GM19193 (cell line): ENCODE data around the gene TEDC1.

ENCODE experiments used
- POLR2A ChIP-seq: IDR thresholded peaks from 4 replicates; pipeline ENCODE4 v1.6.1; 2011; ENCODE audit not compliant: insufficient read depth, insufficient read length; ENCODE audit errors: extremely low read depth

The TEDC1 gene

DNA sequence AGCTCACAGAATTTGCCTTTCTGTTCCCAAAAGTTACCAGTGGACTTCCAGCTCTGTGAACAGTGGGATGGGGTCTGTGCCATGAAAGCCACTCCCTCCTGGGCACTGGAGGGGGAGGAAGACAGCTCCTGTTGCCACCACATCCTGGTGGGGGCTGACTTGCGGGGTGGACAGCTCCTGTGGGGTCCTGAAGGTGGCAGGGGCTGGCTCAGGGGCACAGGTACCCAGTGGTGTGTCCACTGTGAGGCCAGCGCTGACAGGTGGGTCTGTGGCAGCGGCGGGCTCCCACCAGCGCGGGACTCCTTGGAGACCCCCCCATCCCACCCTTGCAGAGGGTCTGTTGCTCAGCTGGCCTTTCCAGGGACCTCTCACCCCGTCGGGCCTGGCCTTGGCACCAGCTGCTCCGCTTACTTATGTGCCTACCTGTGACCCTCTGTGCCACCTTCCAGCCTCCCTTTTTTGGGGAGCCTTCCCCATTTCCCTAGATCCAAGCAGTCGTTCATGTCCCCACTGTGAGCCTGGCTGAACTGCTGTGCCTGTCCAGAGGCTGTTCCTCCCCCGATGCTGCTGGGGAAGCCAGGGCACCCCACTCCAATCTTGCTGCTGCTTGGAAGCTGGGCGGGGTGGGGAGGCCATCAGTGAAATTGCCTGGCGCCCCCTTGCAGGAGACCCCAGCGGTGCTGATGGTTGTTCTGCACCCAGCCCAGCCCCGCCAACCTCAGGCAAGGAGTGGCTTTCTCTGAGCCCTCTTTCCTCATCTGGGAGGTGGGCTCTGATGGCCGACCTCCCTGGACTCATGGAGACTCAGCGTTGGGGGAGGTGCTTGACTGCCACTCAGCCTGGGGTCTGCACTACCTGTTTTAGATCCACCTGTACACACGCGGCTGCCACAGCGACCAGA lies 2.2 kb downstream of the TEDC1 start:
- TF ChIP-seq POLR2A = no peak

DNA sequence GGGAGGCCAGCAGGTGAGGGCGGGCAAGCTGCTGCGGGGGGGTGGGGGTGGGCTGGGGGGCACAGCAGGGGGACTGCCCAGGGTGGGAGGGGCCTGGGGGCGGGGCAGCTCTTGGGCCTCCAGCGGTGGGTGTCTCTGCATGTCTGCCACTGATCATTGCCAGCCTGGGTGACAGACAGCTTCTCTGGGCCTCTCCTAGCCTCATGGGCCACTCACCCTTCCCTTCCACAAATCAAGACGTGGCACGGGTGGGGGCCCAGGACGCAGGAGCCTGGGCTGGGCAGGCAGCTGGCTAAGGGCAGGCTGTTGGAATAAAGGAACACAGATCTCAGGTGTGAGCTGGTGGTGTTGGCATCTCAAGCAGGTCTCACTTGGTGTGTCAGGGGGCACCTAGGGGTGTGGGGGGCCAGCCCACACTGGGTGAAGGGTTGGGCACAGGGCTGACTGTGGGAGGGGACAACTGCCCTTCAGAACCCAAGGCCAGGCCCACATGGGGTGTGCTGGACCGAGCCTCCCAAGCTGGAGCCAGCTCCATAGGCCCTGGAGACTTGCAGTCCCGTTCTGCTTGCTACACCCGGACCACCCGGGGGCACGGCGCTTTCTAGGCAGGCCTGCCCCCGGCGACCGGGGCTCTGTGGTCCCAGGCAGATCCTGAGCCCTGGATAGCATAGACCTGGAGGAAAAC lies 3.0 kb downstream of the TEDC1 start:
- TF ChIP-seq POLR2A = no peak

DNA sequence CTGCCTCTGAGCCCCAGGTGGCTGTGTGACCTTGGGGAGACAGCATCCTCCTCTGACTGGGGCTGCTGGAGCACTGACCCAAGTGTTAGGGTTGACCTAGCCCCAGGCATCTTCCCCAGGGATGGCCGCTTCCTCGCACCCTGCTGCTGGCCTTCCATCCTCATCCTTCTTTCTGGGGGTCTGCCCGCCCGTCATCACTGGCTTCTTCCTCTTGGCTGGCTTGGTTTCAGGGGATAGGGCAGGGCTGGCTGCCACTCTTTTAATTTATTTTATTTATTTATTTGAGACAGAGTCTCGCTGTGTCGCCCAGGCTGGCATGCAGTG lies 3.5 kb downstream of the TEDC1 start:
- TF ChIP-seq POLR2A = no peak

DNA sequence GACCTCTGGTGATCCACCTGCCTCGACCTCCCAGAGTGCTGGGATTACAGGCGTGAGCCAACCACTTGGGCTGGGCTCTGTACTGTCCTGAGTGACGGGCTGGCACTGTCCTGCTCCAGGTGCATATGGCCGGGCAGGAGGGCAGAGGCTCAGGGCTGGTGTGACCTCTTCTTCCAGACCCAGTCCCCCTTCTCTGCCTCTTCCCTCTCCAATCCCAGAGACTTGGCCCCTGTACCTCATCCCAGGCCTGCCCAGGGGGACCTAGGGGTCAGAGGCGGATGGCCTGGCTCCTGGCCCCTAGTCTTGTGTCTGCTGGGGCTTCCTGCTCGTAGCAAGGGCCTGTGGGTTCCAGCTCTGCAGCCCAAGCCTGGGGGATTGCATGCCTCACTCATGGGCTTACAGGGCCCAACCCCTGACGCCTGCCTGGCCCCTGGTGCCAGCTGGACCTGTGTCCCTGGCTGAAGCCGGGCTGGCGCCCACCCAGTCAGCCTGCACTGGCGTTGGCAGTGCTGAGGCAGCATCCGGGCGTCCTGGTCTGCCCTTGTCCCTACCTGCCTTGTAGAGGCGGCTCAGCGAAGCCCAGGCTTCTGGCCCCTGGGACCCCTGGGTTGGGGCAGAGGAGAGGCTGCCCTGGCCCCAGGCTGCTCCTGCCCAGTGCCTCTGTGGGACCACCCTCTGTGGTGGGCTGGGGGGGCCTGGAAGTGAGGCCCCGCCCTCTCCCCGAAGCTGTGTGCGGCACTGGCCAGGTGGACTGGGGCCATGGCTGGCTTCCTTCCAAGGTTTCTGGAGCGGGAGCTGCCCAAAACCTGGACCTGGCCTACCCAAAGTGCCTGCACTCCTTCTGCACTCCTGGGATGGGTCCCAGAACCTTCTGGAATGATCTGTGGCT lies 4.3 kb downstream of the TEDC1 start:
- no peak for TF ChIP-seq POLR2A

DNA sequence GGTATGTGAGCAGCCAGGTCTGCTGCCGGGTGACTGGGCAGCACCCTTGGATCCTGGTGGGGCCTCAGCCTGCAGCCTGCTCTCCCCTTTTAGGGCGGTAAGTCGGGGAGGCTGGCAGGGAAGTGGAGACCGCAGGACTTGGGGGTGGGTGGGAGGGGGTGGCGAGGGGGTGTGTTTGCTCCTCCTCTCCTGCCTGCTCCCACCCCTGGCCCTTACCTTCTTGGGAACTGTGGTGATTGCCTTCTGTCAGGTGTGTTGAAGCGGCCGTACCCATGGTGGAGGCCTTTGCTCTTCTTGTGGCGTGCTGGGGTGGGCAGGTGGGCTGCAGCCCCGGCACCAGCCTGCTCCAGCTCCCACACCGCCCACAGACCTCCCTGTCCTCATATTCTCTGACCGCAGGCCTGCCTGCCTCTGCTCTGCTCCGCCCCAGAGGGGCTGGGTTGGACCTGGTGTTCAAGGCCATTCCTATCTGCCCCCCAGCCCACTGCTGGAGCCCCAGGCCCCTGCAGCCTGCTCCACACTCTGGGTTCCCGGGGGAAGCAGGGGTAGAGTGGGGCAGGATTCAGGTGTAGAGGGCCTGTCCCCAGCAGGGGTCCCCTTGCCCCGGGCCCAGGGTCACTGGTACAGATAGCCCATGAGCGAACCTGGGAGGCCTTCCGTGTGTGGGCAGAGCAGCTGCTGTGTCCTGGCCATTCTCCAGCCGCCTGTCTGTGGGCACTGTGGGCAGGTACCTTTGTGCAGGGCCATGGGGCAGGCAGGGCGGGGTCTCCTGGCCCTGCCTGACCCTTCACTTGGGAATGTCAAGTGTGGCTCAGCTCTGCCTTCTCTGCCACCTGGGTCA lies 5.2 kb downstream of the TEDC1 start:
- TF ChIP-seq POLR2A = no peak

DNA sequence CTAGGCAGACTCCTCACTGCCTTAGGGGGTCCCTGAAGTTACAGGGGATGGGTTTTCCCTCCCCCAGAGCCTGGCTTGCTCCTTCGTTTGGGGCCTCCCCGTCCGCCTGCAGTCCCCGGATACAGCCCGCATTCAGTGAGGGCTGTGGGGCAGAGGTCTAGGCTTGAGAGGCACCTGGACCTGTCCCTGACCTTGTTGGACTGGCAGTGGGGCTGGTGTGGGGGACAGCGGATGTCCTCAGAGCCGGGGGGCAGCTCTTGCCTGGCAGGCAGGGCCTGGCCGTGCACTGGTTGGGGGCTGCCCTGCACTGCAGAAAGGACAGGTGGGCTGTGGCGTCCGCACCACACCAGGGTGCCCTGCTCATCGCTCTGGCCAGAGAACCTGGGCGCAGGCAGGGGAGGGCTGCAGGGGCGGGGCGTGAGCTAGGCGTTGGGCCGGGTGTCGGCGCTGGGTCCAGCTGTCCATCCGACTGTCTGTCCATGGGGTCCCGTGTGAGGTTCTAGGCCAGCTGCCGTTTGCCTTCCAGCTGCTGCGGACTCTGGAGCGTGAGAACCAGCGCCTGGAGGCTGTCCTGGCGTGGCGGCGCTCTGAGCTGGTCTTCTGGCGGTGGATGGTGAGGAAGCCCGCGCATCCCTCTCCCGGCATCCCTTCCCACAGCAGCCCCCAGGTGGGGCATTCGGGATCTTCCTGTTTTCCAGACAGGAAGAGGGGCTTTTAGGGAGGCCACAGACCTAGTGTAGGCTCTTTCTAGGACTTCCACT lies 6.0 kb downstream of the TEDC1 start:
- TF ChIP-seq POLR2A = no peak

DNA sequence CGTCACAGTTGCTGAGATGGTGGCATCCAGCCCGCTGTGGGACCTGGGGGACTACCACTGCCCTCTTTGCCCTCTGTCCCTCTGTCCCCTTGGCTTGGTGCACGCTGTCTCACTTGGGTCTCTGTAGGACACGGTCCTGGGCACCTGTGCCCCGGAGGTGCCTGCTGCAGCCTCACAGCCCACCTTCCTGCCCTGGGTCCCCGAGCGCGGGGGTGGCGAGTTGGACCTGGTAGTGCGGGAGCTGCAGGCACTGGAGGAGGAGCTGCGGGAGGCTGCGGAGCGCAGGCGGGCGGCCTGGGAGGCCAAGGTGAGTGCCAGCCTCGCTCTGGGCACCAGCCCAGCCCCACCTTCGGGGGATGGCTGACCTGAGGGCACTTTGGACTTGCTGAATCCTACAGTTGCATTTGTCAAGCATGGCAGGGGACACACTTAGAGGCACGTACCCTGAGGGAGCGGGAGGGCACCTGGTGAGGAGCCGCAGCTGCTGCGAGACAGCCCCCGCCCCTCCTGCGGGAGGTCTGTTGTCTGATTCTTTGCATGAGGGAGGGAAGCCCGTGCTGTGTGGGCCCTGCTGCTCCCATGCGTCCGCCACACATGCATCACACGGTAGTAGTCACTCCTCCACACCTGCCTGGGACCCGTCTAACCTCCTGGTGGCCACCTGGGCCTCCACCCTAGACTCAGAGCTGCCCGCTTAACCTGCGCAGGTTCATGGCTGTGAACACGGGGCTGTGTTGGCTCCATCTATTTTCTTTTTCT lies 6.8 kb downstream of the TEDC1 start:
- TF ChIP-seq POLR2A = no peak

DNA sequence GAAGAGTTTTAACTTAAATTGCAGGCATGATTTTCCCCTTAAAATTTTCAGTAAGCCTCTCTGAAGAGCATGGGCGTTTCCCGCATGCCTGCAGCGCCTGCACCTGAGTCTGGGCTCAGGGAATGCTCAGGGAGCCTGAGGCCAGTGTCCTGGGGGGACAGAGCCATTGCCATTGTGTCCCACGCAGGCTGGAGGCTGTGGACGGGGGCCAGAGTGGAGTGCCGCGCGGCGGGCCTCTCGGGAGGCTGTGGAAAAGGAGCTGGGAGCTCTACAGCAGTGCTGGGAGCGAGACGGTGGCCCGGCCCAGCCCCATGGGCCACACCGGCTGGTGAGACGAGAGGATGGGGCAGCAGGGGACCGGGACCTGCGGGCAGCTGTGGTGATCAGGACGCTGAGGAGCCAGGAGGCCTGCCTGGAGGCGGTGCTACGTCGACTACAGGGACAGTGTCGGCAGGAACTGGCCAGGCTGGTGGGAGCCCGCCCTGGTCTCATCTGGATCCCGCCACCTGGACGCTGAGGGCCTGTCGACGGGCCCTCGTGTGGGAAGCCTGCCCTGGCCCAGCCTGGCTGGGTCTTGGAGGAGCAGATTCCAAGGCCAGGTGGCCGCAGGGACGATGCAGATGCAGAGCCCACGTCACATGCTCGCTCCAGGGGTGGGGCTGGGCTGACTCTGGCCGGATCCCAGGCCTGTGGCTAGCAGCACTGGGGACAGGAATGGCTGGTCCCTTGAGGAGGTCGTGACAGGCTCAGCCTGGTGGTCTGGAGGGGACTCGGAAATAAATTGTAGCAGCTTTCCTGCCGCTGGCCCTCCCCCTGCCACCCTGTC lies 7.6 kb downstream of the TEDC1 start:
- no peak for TF ChIP-seq POLR2A

DNA sequence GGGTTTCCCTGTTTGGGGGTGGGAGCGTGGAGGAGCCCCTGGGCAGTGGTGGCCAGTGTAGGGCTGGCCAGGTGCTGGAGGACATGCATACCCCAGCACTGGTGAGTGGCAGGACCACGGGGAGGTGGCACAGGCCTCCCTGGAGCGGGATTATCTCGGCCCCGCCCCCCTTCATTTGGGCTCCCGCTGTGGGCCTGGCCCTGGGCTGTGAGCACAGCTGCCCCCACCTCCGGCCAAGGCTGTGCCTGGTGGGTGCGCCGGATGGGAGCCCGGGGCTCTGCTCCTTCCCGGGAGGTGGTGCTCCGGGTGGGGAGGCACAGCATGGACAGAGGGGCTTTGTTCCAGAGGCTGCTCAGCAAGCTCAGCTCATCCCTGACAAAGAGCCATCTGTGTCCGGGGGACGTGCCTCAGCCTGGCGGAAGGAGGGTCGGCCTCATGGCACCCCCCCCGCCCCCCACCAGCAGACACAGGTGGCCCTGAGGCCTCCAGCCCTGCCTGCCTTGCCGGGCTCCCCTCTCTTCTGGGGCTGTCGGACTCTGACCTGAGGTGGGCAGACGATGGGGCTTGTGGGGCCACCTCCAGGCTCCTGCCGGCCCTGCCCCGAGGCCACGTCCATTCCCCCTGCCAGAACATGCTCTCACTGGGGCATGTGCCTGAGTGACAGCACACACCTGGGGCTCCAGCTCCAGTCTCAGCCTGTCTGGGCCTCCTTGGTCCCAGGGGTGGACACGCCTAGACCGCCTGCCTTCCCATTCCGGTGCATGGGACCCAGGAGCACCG lies 8.4 kb downstream of the TEDC1 start:
- no peak for TF ChIP-seq POLR2A

DNA sequence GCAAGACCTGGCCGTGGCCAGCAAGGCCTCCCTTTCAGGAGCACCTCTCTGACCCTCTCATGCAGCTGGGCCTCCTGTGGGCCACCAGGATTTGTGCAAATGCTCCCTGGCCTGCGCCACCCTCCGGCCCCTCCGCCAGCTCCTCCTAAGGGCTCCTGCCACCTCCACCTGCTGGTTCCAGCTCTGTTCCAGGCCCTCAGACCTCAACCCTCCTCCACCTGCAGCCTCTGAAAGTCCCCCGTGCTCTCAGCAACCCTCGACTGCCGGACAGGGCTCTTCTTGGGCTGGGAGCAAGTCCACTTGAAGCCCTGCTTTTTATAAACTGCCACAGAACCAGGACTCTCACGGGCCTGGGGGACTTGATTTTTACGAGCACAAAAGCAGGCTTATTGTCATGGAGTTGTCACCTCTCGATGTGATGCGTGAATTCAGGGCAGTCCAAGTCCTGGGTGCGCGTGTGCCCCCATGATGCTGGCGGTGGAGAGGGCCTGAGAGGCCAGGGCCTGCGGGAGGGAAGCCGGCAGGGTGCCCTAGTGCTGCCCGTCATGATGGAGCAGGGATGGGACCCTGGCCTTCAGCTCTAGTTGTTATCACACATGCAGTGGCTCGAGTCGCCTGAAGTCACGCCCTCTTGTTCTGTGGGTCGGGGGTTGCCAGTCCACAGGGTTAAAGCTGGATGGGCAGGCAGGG lies 9.1 kb downstream of the TEDC1 start:
- TF ChIP-seq POLR2A = no peak

DNA sequence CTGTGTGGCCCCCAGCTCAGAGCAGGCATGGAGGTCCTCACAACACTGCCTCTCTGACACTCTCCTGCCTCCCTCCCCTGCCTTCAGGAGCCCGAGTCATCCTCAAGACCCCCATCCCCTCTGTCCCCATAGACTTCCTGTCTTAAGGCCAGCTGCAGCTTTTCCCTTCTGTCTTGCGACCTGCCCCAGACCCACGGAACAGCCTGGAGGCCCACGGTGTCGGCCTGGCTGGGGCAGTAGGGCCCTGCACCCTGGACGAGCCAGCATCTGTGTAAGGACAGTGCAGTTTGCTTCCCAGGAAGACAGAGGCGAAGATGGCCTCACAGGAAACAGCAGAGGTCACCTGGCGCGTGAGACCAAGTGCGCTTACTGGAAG lies 9.7 kb downstream of the TEDC1 start:
- no peak for TF ChIP-seq POLR2A
